GM12865 (cell line): ENCODE results near the gene ITPR1.

Source experiments
- DNase-seq: peaks from one replicate; pipeline ENCODE4 v3.0.0; 2010; ENCODE audit warnings: low read depth
- H3K4me3 ChIP-seq: 2 replicates; pipeline ENCODE4 v1.5.1; 2011; ENCODE audit warnings: mild to moderate bottlenecking, low read depth, low read length, control low read depth
- CTCF ChIP-seq: IDR thresholded peaks from 2 replicates; pipeline ENCODE4 v1.5.1; 2011; ENCODE audit warnings: low read length, control low read depth, low read depth, inconsistent platforms; ENCODE audit not compliant: insufficient read depth; ENCODE audit errors: missing control alignments

ITPR1 gene

GRCh38 chr3:4690277-4690676 lies 197.1 kb downstream of the ITPR1 start:
- TF ChIP-seq CTCF: no peak
- H3K4me3 ChIP-seq: no peak overlapping the region
- DNase-seq: no peak

GRCh38 chr3:4693620-4694019 lies 200.5 kb downstream of the ITPR1 start:
- TF ChIP-seq CTCF: no peak
- DNase-seq: peak; percentile 40
- H3K4me3 ChIP-seq: no peak overlapping the region

GRCh38 chr3:4695846-4696245 lies 202.7 kb downstream of the ITPR1 start:
- TF ChIP-seq CTCF: no peak
- DNase-seq: no peak
- no peak overlapping the region for H3K4me3 ChIP-seq

GRCh38 chr3:4696266-4696665 lies 203.1 kb downstream of the ITPR1 start:
- H3K4me3 ChIP-seq: no peak overlapping the region
- no peak for TF ChIP-seq CTCF

GRCh38 chr3:4698125-4698821 lies 205.1 kb downstream of the ITPR1 start:
- H3K4me3 ChIP-seq: no peak overlapping the region
- DNase-seq: no peak
- no peak for TF ChIP-seq CTCF

More at GRCh38 chr3:4696266-4696665, 203.1 kb downstream of the ITPR1 start:
- no peak for DNase-seq

- H3K4me3 ChIP-seq: no peak overlapping the region
- TF ChIP-seq CTCF: no peak
- DNase-seq: no peak
Measured at GRCh38 chr3:4703054-4703480, 209.9 kb downstream of the ITPR1 start.

- no peak for TF ChIP-seq CTCF
Measured at GRCh38 chr3:4704552-4704951, 211.4 kb downstream of the ITPR1 start.

More at GRCh38 chr3:4704552-4704951, 211.4 kb downstream of the ITPR1 start:
- no peak overlapping the region for H3K4me3 ChIP-seq
- no peak for DNase-seq
